HCT116 (cell line): ENCODE results near the gene COL23A1. TPM values are rescaled to one million over a fixed set of nuclear protein-coding genes. Genes with fewer than 3 reads are reported as not detected.

Experiments used
- ATAC-seq: fragments of 200-7000 bp; cut with Tn5 transposase; 2 replicates; pipeline ENCODE4 v1.9.1; 2020; ENCODE audit warnings: mild to moderate bottlenecking, moderate library complexity
- BruUV-seq: library from RNA; stranded (reverse); fragments of 400-500 nt; replicated peaks from 2 replicates; lab custom pipeline; 2021; lab: Mats Ljungman, UMichigan
- CTCF ChIA-PET: fragments of 300-600 bp; sonication (Branson Sonifier 250); formaldehyde crosslinking; loops from one replicate; lab custom pipeline; 2021; ENCODE audit warnings: antibody characterized with exemption; lab: Charles Lee
- POLR2A ChIA-PET: fragments of 300-600, 350-600 bp; sonication (Branson Sonifier 250); formaldehyde crosslinking; loops from one replicate; lab custom pipeline; 2021; ENCODE audit warnings: antibody characterized with exemption; lab: Charles Lee
- RAD21 ChIA-PET, 2 experiments: fragments of 300-600 bp; sonication (Branson Sonifier 250); formaldehyde crosslinking; loops; one replicate each; lab custom pipeline; 2023; ENCODE audit warnings: low total read pairs in 2 of 2; ENCODE audit not compliant: uncharacterized antibody in 2 of 2, unreplicated experiment in 2 of 2, low non-redundant PET in 1 of 2; lab: Charles Lee
- DNase-seq: peaks from one replicate; pipeline ENCODE4 v3.0.0-alpha.2; 2010; ENCODE audit warnings: low read depth, low spot score
- H2AFZ ChIP-seq: fragments of 200-600 bp; shearing (Covaris generic), sonication (generic); 2 replicates; pipeline ENCODE4 v1.6.1; 2017; ENCODE audit warnings: low read depth, mixed run types, mixed read lengths, antibody characterized with exemption, low read length; ENCODE audit not compliant: poor library complexity, severe bottlenecking
- H3K27ac ChIP-seq: 2 replicates; pipeline ENCODE4 v1.5.1; 2012; ENCODE audit warnings: low read depth, low read length
- H3K27me3 ChIP-seq: fragments of 200-600 bp; sonication (generic); 2 replicates; pipeline ENCODE4 v1.6.1; 2016; ENCODE audit warnings: mixed run types, low read length, mixed read lengths; ENCODE audit not compliant: insufficient read depth
- H3K36me3 ChIP-seq, 2 experiments: fragments of 200-500 bp in 1 of 2; fragments of 200-600 bp in 1 of 2; sonication (Bioruptor generic) in 1 of 2; sonication (generic) in 1 of 2; 2 replicates each; pipeline versions ENCODE4 v1.5.1 to v1.6.1; 2014 to 2016; ENCODE audit warnings: low read length in 2 of 2, inconsistent platforms in 1 of 2, mixed read lengths in 1 of 2, mixed run types in 1 of 2; ENCODE audit not compliant: insufficient read depth in 2 of 2, control insufficient read depth in 1 of 2
- H3K4me1 ChIP-seq, 2 experiments: fragments of 200-600 bp in 1 of 2; sonication (generic) in 1 of 2; 2 replicates each; pipeline versions ENCODE4 v1.5.1 to v1.6.1; 2012 to 2017; ENCODE audit warnings: low read length in 2 of 2, inconsistent platforms in 1 of 2, mild to moderate bottlenecking in 1 of 2, mixed read lengths in 1 of 2, mixed run types in 1 of 2, moderate library complexity in 1 of 2; ENCODE audit not compliant: insufficient read depth in 2 of 2, control insufficient read depth in 1 of 2
- H3K4me2 ChIP-seq: fragments of 200-600 bp; sonication (generic); 2 replicates; pipeline ENCODE4 v1.6.1; 2017; ENCODE audit warnings: mixed run types, low read length, mixed read lengths
- H3K4me3 ChIP-seq, 2 experiments: fragments of 200-600 bp in 1 of 2; sonication (generic) in 1 of 2; replicated peaks in 1 of 2; 2 replicates each; pipeline ENCODE4 v1.5.1; 2011 to 2016; ENCODE audit warnings: low read length in 2 of 2, control low read depth in 1 of 2, low read depth in 1 of 2, mild to moderate bottlenecking in 1 of 2, mixed read lengths in 1 of 2, mixed run types in 1 of 2
- H3K79me2 ChIP-seq: fragments of 200-600 bp; sonication (generic); 2 replicates; pipeline ENCODE4 v1.6.1; 2017; ENCODE audit warnings: mild to moderate bottlenecking, mixed run types, low read length, moderate library complexity, mixed read lengths; ENCODE audit not compliant: insufficient read depth
- H3K9ac ChIP-seq: fragments of 200-600 bp; sonication (generic); 2 replicates; pipeline ENCODE4 v1.6.1; 2016; ENCODE audit warnings: low read length, mixed read lengths
- H3K9me2 ChIP-seq: fragments of 200-600 bp; sonication (generic), shearing (Covaris generic); 2 replicates; pipeline ENCODE4 v1.6.1; 2017; ENCODE audit warnings: mixed run types, mild to moderate bottlenecking, moderate library complexity; ENCODE audit not compliant: insufficient read depth
- H3K9me3 ChIP-seq, 2 experiments: fragments of 200-500 bp in 1 of 2; fragments of 200-600 bp in 1 of 2; sonication (Bioruptor generic) in 1 of 2; sonication (generic) in 1 of 2; 2 replicates each; pipeline ENCODE4 v1.6.1; 2014 to 2017; ENCODE audit warnings: low read length in 2 of 2, mixed read lengths in 2 of 2, inconsistent platforms in 1 of 2, low read depth in 1 of 2, mild to moderate bottlenecking in 1 of 2, mixed run types in 1 of 2, moderate library complexity in 1 of 2; ENCODE audit not compliant: control insufficient read depth in 1 of 2, insufficient read depth in 1 of 2
- H4K20me1 ChIP-seq: fragments of 200-600 bp; sonication (generic), shearing (Covaris generic); 2 replicates; pipeline ENCODE4 v1.6.1; 2017; ENCODE audit warnings: mixed run types, mild to moderate bottlenecking, moderate library complexity; ENCODE audit not compliant: insufficient read depth
- ATF3 ChIP-seq: IDR thresholded peaks from 2 replicates; pipeline ENCODE4 v1.6.1; 2012
- EGR1 ChIP-seq: IDR thresholded peaks from 2 replicates; pipeline ENCODE4 v1.6.1; 2012; ENCODE audit warnings: low read depth
- ELF1 ChIP-seq: IDR thresholded peaks from 2 replicates; pipeline ENCODE4 v1.6.1; 2012; ENCODE audit warnings: low read depth, borderline replicate concordance
- EZH2 ChIP-seq: fragments of 200-600 bp; sonication (generic); IDR thresholded peaks from 2 replicates; pipeline ENCODE4 v1.6.1; 2017; ENCODE audit warnings: antibody characterized with exemption, mixed run types
- EZH2phosphoT487 ChIP-seq: fragments of 200-600 bp; IDR thresholded peaks from 2 replicates; pipeline ENCODE4 v1.6.1; 2018; ENCODE audit warnings: antibody characterized with exemption, borderline replicate concordance
- JUND ChIP-seq: IDR thresholded peaks from 2 replicates; pipeline ENCODE4 v1.6.1; 2012
- POLR2A ChIP-seq: IDR thresholded peaks from 2 replicates; pipeline ENCODE4 v1.7.0; 2011; ENCODE audit warnings: borderline replicate concordance; ENCODE audit not compliant: insufficient read depth, insufficient read length; ENCODE audit errors: extremely low read depth
- SP1 ChIP-seq: IDR thresholded peaks from 2 replicates; pipeline ENCODE4 v1.6.1; 2012; ENCODE audit warnings: low read depth
- SRF ChIP-seq: IDR thresholded peaks from 2 replicates; pipeline ENCODE4 v1.6.1; 2012; ENCODE audit warnings: low read depth
- TCF7L2 ChIP-seq: IDR thresholded peaks from 2 replicates; pipeline ENCODE4 v1.7.0; 2011; ENCODE audit warnings: borderline replicate concordance, inconsistent platforms; ENCODE audit not compliant: insufficient read depth, insufficient read length; ENCODE audit errors: extremely low read depth
- YY1 ChIP-seq: IDR thresholded peaks from 2 replicates; pipeline ENCODE4 v1.6.1; 2011; ENCODE audit warnings: low read length, low read depth, moderate library complexity, mild to moderate bottlenecking; ENCODE audit not compliant: insufficient replicate concordance; ENCODE audit errors: extremely low read depth
- ZFX ChIP-seq: fragments of 450-650 bp; IDR thresholded peaks from 2 replicates; pipeline ENCODE4 v1.6.1; 2017
- intact Hi-C: fragments of 100-400 bp; cut with micrococcal nuclease; formaldehyde crosslinking; loops from 2 replicates; pipeline ENCODE4 v1.10.0; 2022
- total RNA-seq: library from RNA; stranded (reverse); gene quantifications from one replicate; pipeline ENCODE4 v1.2.1, GENCODE V29; 2021; ENCODE audit not compliant: unreplicated experiment

Gene COL23A1
- total RNA-seq, 1 experiment from 2014 or later = not detected

- TF ChIP-seq ELF1 = no peak
- TF ChIP-seq ATF3 = no peak
- TF ChIP-seq JUND = no peak
- TF ChIP-seq SRF = no peak
Observed at GRCh38 chr5:178250263-178250662, 339.9 kb downstream of the COL23A1 start (continued).

GRCh38 chr5:178249191-178249989 is 340.8 kb downstream of the COL23A1 start:
- RAD21 ChIA-PET = no interaction called here
- no peaks in the 10 kb centered on the region for H3K4me1 ChIP-seq
- BruUV-seq = no TSS peak
- CTCF ChIA-PET = no interaction called here
- intact Hi-C loops = no loop called here
- H3K4me3 ChIP-seq = no peak overlapping the region
- no peak overlapping the region for H3K4me2 ChIP-seq
- H2AFZ ChIP-seq = no peak overlapping the region
- peak; percentile 13; the same call in 1 of the 2 replicates for ATAC-seq
- no peaks in the 10 kb centered on the region for H3K36me3 ChIP-seq
- H3K9ac ChIP-seq = no peak overlapping the region
- H3K9me3 ChIP-seq = no peaks in the 10 kb centered on the region
- no peaks in the 10 kb centered on the region for H4K20me1 ChIP-seq
- POLR2A ChIA-PET = no interaction called here
- no peak overlapping the region for H3K27ac ChIP-seq
- no peaks in the 10 kb centered on the region for H3K79me2 ChIP-seq
- no peaks in the 10 kb centered on the region for H3K9me2 ChIP-seq
- DNase-seq = no peak
- H3K27me3 ChIP-seq = no peaks in the 10 kb centered on the region
- TF ChIP-seq EZH2 = no peak
- TF ChIP-seq EZH2phosphoT487 = no peak
- no peak for TF ChIP-seq ZFX
- TF ChIP-seq SP1 = no peak
- no peak for TF ChIP-seq YY1
- no peak for TF ChIP-seq POLR2A
- TF ChIP-seq TCF7L2 = no peak
- no peak for TF ChIP-seq EGR1
- TF ChIP-seq, all 23 proteins: peak for 0
